Urothelium cell line (cell line): Measurements from ENCODE around the gene EFHD1.
A peak's percentile ranks its signal among the peaks of the same experiment; 100 is the strongest.
"Not testable (repeated sequence)": the region's sequence is repeated elsewhere in the genome, so short reads cannot be mapped to it uniquely, and the experiment has no call there.

Experiments
- DNase-seq: peaks from one replicate; pipeline ENCODE4 v3.0.0; 2011; ENCODE audit warnings: low spot score, mixed read lengths
- FAIRE-seq: peaks from 2 replicates; lab custom pipeline; 2011; peaks lifted over from hg19 to GRCh38; lab: Jason Lieb, UNC

EFHD1 gene

GRCh38 chr2:232615339-232615738 is 18.1 kb upstream of the EFHD1 start:
- DNase-seq: no peak
- no peak for FAIRE-seq

GRCh38 chr2:232621186-232621585 is 12.2 kb upstream of the EFHD1 start:
- DNase-seq (no peak), FAIRE-seq (no peak)

GRCh38 chr2:232622563-232622962 is 10.8 kb upstream of the EFHD1 start:
- no peak for FAIRE-seq
- DNase-seq: no peak

- DNase-seq (no peak), FAIRE-seq (no peak)
Observed at GRCh38 chr2:232623768-232624765, 9.3 kb upstream of the EFHD1 start.

GRCh38 chr2:232626584-232626983 is 6.8 kb upstream of the EFHD1 start:
- DNase-seq (no peak), FAIRE-seq (no peak)

GRCh38 chr2:232628466-232629128 is 4.8 kb upstream of the EFHD1 start:
- FAIRE-seq (no peak), DNase-seq (no peak)

- FAIRE-seq (no peak), DNase-seq (no peak)
Observed at GRCh38 chr2:232629129-232629475, 4.3 kb upstream of the EFHD1 start.

- DNase-seq (no peak), FAIRE-seq (no peak)
Observed at GRCh38 chr2:232632229-232632903, 1.0 kb upstream of the EFHD1 start.

GRCh38 chr2:232632904-232633412 is 446 bp upstream of the EFHD1 start:
- no peak for FAIRE-seq
- DNase-seq: peak; percentile 46

- DNase-seq (no peak), FAIRE-seq (no peak)
Observed at GRCh38 chr2:232634206-232635150, 1.1 kb downstream of the EFHD1 start.

GRCh38 chr2:232635376-232635775 is 2.0 kb downstream of the EFHD1 start:
- not testable (repeated sequence) for DNase-seq, FAIRE-seq

GRCh38 chr2:232635820-232636219 is 2.4 kb downstream of the EFHD1 start:
- FAIRE-seq (no peak), DNase-seq (no peak)

- no peak for FAIRE-seq
- no peak for DNase-seq
Observed at GRCh38 chr2:232636788-232637420, 3.5 kb downstream of the EFHD1 start.

GRCh38 chr2:232637866-232638583 is 4.6 kb downstream of the EFHD1 start:
- FAIRE-seq: no peak
- no peak for DNase-seq

GRCh38 chr2:232641153-232641848 is 7.9 kb downstream of the EFHD1 start:
- FAIRE-seq: no peak

GRCh38 chr2:232643147-232643425 is 9.7 kb downstream of the EFHD1 start:
- no peak for FAIRE-seq
- no peak for DNase-seq

More at GRCh38 chr2:232641153-232641848, 7.9 kb downstream of the EFHD1 start:
- no peak for DNase-seq

GRCh38 chr2:232643813-232644347 is 10.5 kb downstream of the EFHD1 start:
- DNase-seq: no peak
- FAIRE-seq: no peak

- FAIRE-seq (no peak), DNase-seq (no peak)
Observed at GRCh38 chr2:232645061-232645460, 11.7 kb downstream of the EFHD1 start.
